ENCODE measurements around the gene HDHD5. TPM values are rescaled to one million over a fixed set of nuclear protein-coding genes. Genes with fewer than 3 reads are reported as not detected.

HDHD5 gene
- total and polyA plus RNA-seq, 5 donors, result 28.2 to 41.2 (median 37.3) TPM

DNA sequence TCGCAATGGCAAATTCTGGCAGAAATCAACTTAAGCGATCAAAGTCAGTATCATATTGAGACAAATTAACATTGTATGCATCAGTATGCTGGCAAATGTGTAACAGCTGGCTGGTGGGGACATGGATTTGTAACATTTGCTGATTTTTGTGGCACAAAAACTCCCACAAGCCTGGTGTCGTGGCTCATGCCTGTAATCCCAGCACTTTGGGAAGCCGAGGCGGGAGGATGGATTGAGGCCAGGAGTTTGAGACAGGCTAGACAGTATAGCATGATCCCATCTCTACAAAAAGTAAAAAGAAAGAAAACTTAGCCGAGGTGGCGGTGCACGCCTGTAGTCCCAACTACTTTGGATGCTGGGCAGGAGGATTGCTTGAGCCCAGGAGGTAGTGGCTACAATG, 17.6 kb upstream of the HDHD5 start:
- H3K27ac ChIP-seq (ENCODE audit: low read length), result no peak overlapping the region
- no peaks in the 10 kb centered on the region for H3K4me1 ChIP-seq (ENCODE audit: control insufficient read depth, insufficient read depth, low read length)
- no peaks in the 10 kb centered on the region for H3K9me3 ChIP-seq (ENCODE audit: control insufficient read depth, low read length)
- DNase-seq (no peak), ATAC-seq (no peak)
- intact Hi-C loops (cut with DNase I), result loop anchor here in 1 of 4 donors (10.0 kb wide), 2 partner anchors 102 to 328 kb away; no protein-coding TSS in a partner anchor
- H3K27me3 ChIP-seq (ENCODE audit: control insufficient read depth, insufficient read depth), result no peaks in the 10 kb centered on the region
- no peak overlapping the region for H3K4me3 ChIP-seq (ENCODE audit: low read length)
- WGBS, result 96% methylated on average over 8 of the region's 8 CpGs

DNA sequence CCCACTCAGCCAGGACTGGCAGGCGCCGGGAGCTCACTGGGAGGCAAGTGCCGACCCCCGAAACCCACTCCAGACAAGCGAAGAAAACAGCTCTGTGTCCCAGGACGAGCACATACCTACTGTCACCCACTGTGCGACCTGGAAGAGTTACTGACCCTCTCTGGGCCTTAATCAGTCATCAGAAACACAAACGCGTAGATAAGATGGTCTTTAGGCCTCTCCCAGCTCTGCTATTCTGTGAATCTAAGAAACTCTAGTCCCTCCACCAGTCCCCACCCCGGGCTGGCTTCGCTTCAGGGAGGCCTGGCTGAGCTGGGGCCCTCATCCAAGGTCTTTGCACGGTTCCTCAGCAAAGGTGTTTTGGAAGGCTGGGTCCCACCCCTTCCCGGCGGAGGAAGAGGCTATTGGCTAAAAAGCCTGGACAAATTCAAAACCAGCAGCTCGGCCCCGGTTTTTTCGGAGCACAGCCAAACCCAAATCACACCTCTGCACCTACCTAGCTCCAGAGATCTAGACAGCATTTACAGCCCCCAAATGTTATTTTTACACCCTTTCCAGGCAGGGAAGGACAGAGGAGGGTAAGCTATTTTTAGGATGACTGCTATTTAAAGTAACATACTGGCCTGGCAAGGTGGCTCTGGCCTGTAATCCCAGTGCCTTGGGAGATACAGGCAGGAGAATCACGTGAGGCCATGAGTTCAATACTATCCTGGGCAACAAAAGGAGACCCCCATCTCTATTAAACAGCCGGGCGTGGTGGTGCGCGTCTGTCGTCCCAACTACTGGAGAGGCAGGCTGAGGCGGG, 13.2 kb upstream of the HDHD5 start:
- intact Hi-C loops (cut with DNase I), result loop anchor here in 1 of 4 donors (10.0 kb wide), 2 partner anchors 97 to 333 kb away; no protein-coding TSS in a partner anchor
- Histone ChIP-seq H3K4me1 (ENCODE audit: control insufficient read depth, insufficient read depth, low read length) (no peaks in the 10 kb centered on the region), H3K27me3 (ENCODE audit: control insufficient read depth, insufficient read depth) (no peaks in the 10 kb centered on the region), H3K27ac (ENCODE audit: low read length) (peak overlapping the region; percentile 83), H3K4me3 (ENCODE audit: low read length) (peak overlapping the region; percentile 66), H3K9me3 (ENCODE audit: control insufficient read depth, low read length) (no peaks in the 10 kb centered on the region)
- peak; percentile 55 to 85 (median 80) for DNase-seq
- ATAC-seq, result peak; percentile 38 to 48
- 41% methylated on average over 24 of the region's 24 CpGs for WGBS

DNA sequence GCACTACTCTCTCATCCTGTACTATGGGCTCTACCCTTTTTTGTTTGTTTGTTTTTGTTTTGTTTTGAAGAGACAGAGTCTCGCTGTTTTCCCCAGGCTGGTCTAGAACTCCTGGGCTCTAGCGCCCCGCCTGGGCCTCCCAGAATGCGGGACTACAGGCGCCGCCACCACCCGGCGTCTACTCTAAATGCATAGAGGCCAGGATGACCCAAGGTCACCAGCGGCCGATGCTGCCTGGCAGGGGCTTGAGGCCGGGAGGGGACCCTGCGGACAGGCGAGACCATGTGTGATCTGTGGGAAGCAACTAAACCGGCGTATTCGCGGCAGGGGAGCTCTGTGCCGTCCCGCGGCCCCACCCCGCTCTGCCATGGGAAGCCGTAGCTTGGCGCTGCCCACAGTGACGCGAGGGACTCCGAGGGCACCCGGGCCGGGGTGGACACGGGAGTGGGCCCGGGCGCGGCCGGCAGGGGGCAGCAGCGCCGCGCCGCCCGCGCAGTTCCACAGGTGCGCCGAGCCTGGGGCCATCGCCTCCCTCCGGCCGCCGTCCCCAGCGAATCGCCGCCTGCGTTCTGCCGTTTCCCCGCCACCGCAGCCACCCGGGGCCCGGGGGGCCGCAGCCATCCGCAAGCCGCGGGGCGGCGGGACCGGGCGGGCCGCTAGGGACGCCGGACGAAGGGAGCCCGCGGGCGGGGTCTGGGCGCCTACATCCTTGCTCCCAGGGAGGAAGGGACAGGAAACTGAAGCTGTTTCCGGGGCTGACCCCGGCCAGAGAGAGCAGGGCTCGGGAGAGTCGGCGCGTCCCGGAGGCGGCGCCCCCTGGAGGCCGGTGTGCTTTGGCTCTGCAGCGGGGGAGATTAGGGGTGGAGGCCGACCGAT, 12.3 kb upstream of the HDHD5 start:
- peak overlapping the region; percentile 66 for H3K4me3 ChIP-seq (ENCODE audit: low read length)
- H3K9me3 ChIP-seq (ENCODE audit: control insufficient read depth, low read length), result no peaks in the 10 kb centered on the region
- WGBS, result under 1% methylated on average over 83 of the region's 83 CpGs
- ATAC-seq, result peak; percentile 96
- H3K27me3 ChIP-seq (ENCODE audit: control insufficient read depth, insufficient read depth), result no peaks in the 10 kb centered on the region
- H3K27ac ChIP-seq (ENCODE audit: low read length), result peak overlapping the region; percentile 83
- intact Hi-C loops (cut with DNase I), result loop anchor here in 1 of 4 donors (10.0 kb wide), 2 partner anchors 97 to 333 kb away; no protein-coding TSS in a partner anchor
- no peaks in the 10 kb centered on the region for H3K4me1 ChIP-seq (ENCODE audit: control insufficient read depth, insufficient read depth, low read length)
- peak; percentile 94 to 97 (median 96) for DNase-seq

DNA sequence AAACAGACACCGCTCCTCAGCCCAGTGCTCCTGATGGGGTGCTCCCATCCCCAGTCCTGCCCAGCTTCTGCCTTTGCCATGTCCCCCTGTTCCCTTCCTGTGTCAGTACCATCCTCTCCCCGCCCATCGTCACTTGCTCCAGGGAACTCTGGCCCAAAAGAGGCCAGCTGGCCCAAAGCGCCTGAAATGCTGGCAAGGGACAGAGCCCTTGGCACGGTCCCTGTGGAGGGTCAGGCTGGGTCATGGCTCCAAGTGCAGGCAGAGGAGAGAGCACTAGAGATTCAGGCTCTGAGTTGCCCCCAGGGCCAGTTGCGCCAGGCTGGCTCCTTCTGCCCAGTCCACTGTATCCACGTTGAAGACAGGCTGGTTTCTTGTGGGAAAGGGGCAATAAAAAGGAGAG, 8.4 kb upstream of the HDHD5 start:
- no peak overlapping the region for H3K27ac ChIP-seq (ENCODE audit: low read length)
- 23% methylated on average over 7 of the region's 7 CpGs for WGBS

DNA sequence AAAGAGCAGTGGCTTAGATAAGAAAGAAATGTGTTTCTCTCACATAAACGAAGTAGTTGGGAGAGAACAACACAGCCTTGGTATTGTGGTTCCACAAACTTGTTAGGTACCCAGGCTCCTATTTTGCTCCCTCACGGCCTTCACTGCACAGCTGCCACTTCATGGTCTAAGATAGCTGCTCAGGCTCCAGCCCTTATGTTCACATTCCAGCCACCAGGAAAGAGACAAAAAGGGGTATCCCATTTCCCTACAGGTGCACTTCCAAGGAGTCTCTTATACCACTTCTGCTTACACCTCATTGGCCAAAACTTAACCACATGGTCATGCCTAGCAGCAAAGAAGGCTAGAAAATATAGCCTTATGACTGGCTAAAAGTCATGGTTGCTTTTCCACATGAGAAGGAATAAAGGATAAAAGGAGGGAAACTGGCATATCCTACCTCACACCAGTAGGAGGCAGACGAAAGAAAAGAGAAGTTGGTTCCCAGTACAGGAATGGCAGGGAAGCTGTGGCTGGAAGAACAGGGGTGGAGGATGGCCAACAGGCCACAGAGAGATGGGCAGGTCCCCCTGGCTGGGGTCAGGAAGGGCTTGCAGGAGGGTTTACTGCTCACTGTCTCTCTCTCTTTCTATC, 5.4 kb upstream of the HDHD5 start:
- WGBS, result 87% methylated on average over 3 of the region's 3 CpGs
- no peak for ATAC-seq
- Histone ChIP-seq H3K9me3 (ENCODE audit: control insufficient read depth, low read length) (no peaks in the 10 kb centered on the region), H3K4me1 (ENCODE audit: control insufficient read depth, insufficient read depth, low read length) (peaks cover 2% of the 10 kb centered on the region), H3K27ac (ENCODE audit: low read length) (no peak overlapping the region), H3K27me3 (ENCODE audit: control insufficient read depth, insufficient read depth) (no peaks in the 10 kb centered on the region), H3K4me3 (ENCODE audit: low read length) (no peak overlapping the region)
- intact Hi-C loops (cut with DNase I), result loop anchor here in 2 of 4 donors (10.0 kb wide), 1 partner anchor 80 kb away; the partner anchor contains the start of gene IL17RA (in 2 of the 2)
- DNase-seq, result no peak

More for the DNA sequence above, 8.4 kb upstream of the HDHD5 start:
- no peak overlapping the region for H3K4me3 ChIP-seq (ENCODE audit: low read length)
- ATAC-seq, result peak; percentile 5 to 20
- no peaks in the 10 kb centered on the region for H3K4me1 ChIP-seq (ENCODE audit: control insufficient read depth, insufficient read depth, low read length)
- no peaks in the 10 kb centered on the region for H3K9me3 ChIP-seq (ENCODE audit: control insufficient read depth, low read length)
- peak; percentile 67 to 90 (median 85) for DNase-seq
- intact Hi-C loops (cut with DNase I), result loop anchor here in 2 of 4 donors (10.0 kb wide), 1 partner anchor 83 kb away; the partner anchor contains the start of gene IL17RA (in 2 of the 2)
- no peaks in the 10 kb centered on the region for H3K27me3 ChIP-seq (ENCODE audit: control insufficient read depth, insufficient read depth)

DNA sequence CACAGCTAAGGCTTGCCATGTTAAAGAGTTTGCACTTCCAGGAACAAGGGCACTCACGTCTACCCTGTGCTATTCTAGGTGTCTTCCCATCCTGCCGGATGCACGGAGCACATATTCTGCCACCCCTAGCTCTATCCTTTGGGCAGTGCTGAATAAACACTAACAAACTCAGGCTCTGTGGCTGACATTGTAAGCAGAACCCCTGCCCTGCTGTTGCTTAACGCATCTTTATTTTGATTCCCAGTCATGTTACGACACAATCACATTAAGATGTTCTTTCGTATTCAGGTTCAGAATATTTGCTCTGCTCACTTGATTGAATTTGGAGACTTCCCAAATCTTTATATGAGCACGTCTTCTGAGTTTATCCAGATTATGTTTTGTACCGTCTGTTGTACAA, 3.7 kb upstream of the HDHD5 start:
- intact Hi-C loops (cut with DNase I), result loop anchor here in 2 of 4 donors (10.0 kb wide), 1 partner anchor 78 kb away; the partner anchor contains the start of gene IL17RA (in 2 of the 2)
- no peak for DNase-seq
- H3K9me3 ChIP-seq (ENCODE audit: control insufficient read depth, low read length), result no peaks in the 10 kb centered on the region
- no peak overlapping the region for H3K27ac ChIP-seq (ENCODE audit: low read length)
- no peak overlapping the region for H3K4me3 ChIP-seq (ENCODE audit: low read length)
- no peak for ATAC-seq
- no peaks in the 10 kb centered on the region for H3K27me3 ChIP-seq (ENCODE audit: control insufficient read depth, insufficient read depth)
- WGBS, result 77% methylated on average over 8 of the region's 8 CpGs
- peaks cover 2% of the 10 kb centered on the region for H3K4me1 ChIP-seq (ENCODE audit: control insufficient read depth, insufficient read depth, low read length)

DNA sequence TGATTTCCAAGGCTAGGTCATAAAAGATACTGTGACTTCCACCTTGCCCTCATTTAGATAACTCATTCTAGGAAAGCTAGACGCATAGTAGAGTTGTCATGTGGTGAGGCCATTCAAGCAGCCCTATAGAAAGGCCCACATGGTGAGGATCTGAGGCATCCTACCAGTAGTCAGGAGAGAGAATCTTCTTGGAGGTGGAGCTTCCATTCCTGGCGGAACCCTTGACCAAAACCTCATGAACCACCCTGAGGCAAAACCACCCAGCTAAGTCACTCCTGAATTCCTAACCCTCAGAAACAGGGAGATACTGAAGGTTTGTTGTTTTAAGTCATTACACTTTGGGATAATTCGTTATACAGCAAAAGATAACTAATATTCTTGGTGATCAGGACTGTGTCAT, 2.9 kb upstream of the HDHD5 start:
- Histone ChIP-seq H3K27me3 (ENCODE audit: control insufficient read depth, insufficient read depth) (no peaks in the 10 kb centered on the region), H3K4me3 (ENCODE audit: low read length) (no peak overlapping the region), H3K27ac (ENCODE audit: low read length) (no peak overlapping the region), H3K9me3 (ENCODE audit: control insufficient read depth, low read length) (no peaks in the 10 kb centered on the region), H3K4me1 (ENCODE audit: control insufficient read depth, insufficient read depth, low read length) (peaks cover 2% of the 10 kb centered on the region)
- 91% methylated on average over 3 of the region's 3 CpGs for WGBS
- intact Hi-C loops (cut with DNase I), result loop anchor here in 2 of 4 donors (10.0 kb wide), 1 partner anchor 77 kb away; the partner anchor contains the start of gene IL17RA (in 2 of the 2)
- ATAC-seq (no peak), DNase-seq (no peak)

DNA sequence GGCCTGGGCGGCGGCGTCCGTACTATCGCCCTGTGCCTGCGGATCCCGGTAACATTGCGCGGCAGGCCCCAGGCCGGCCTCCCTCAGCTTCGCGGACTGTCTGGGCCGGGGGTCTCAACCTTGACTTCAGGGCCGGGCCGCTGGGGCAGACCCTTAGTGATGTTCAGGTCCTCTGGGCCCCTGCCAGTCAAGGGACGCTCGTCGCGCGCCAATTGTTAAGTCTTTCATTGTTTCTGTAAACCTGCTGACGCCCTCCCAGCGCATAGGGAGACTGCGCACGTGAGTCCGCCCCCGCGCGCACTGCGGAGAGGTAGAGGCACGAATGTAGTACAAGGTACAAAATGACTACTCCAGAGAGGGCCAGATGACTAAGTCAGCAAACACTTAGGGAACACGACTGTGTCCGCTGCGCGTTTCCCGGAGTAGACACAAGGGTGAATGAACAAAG, 451 bp upstream of the HDHD5 start:
- ATAC-seq (peak; percentile 37 to 50), DNase-seq (peak in 2 of 3 donors; percentile 47 to 74)
- WGBS, result 8% methylated on average over 35 of the region's 35 CpGs
- intact Hi-C loops (cut with DNase I), result no loop called here
- Histone ChIP-seq H3K27ac (ENCODE audit: low read length) (peak overlapping the region; percentile 93), H3K27me3 (ENCODE audit: control insufficient read depth, insufficient read depth) (no peaks in the 10 kb centered on the region), H3K9me3 (ENCODE audit: control insufficient read depth, low read length) (no peaks in the 10 kb centered on the region), H3K4me1 (ENCODE audit: control insufficient read depth, insufficient read depth, low read length) (peaks cover 2% of the 10 kb centered on the region), H3K4me3 (ENCODE audit: low read length) (peak overlapping the region; percentile 56)

DNA sequence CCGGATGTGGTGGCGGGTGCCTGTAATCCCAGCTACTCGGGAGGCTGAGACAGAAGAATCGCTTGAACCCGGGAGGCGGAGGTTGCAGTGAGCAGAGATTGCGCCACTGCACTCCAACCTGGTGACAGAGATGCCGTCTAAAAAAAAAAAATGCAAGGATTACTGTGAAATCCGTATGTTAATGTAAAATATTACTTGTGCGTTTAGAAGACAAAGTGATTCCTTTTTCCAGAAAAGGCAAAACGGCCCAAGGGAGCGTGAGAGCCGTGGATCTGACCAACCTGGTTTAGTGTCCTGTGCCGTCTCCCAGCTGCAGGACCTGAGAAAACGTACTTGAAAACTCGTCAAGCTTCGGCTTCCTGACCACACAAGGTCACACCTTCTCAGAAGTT, 905 bp downstream of the HDHD5 start:
- H3K27me3 ChIP-seq (ENCODE audit: control insufficient read depth, insufficient read depth), result no peaks in the 10 kb centered on the region
- intact Hi-C loops (cut with DNase I), result no loop called here
- peak overlapping the region; percentile 93 for H3K27ac ChIP-seq (ENCODE audit: low read length)
- H3K9me3 ChIP-seq (ENCODE audit: control insufficient read depth, low read length), result no peaks in the 10 kb centered on the region
- DNase-seq, result no peak
- H3K4me1 ChIP-seq (ENCODE audit: control insufficient read depth, insufficient read depth, low read length), result peaks cover 2% of the 10 kb centered on the region
- WGBS, result 45% methylated on average over 17 of the region's 17 CpGs
- no peak for ATAC-seq
- H3K4me3 ChIP-seq (ENCODE audit: low read length), result peak overlapping the region; percentile 56

DNA sequence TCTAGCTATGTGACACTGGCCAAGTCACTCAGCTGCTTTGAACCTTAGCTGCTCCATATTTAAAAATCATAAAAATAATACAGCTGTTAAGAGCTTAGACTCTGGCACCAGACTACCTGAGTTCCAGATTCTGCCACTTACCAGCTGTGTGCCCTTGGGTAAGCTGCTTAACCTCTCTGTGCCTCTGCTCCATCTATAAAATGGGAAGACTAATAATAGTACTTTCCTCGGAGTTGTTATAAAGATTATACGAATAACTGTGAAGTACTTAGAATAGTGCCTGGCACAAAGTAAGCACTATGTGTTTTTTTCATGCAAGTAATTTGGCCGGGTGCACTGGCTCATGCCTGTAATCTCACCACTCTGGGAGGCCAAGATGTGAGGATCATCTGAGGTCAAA, 1.4 kb downstream of the HDHD5 start:
- Histone ChIP-seq H3K27ac (ENCODE audit: low read length) (peak overlapping the region; percentile 13), H3K9me3 (ENCODE audit: control insufficient read depth, low read length) (no peaks in the 10 kb centered on the region), H3K4me1 (ENCODE audit: control insufficient read depth, insufficient read depth, low read length) (peaks cover 5% of the 10 kb centered on the region), H3K4me3 (ENCODE audit: low read length) (no peak overlapping the region), H3K27me3 (ENCODE audit: control insufficient read depth, insufficient read depth) (no peaks in the 10 kb centered on the region)
- intact Hi-C loops (cut with DNase I), result no loop called here
- no peak for DNase-seq
- no peak for ATAC-seq
- WGBS, result 66% methylated on average over 3 of the region's 3 CpGs

Data from right cardiac atrium (tissue), 5 donors.